ENCODE results near the gene NIPSNAP3A.
"Not testable (repeated sequence)": the region's sequence is repeated elsewhere in the genome, so short reads cannot be mapped to it uniquely, and the experiment has no call there.

Gene NIPSNAP3A

DNA sequence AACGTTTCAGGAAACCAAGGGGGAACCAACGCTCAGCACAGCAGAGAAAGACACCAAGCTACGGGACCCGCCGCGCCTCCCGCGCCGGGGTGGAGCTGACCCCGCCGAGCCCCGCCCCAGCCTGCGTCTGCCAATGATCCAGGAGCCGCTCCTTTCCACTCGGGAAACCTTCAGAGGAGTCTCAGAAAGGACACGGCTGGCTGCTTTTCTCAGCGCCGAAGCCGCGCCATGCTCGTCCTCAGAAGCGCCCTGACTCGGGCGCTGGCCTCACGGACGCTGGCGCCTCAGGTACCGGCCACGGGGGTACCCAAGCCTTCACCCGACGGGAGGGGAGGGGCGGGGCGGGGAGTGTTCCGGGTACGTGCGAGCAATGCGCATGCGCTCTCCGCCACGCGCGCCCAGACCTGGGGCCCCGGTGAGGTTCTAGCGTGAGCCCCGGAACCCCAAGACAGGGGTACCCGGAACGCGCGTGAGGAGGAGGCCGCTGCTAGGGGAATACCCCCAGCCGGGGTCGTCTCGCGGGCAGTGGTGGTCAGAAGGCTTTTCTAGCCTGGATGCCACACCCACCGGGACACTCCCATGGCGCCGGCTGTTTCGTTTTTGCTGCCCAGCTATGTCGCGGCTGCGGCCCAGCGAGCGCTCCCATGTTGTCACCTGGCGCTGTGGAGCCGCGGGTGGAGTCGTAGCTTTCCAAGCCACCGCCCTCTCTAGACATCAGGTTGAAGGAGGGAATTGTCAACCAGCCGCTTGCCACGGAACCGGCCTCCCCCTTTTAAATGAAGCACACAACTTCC lies at the start of gene NIPSNAP3A:
NIPSNAP3A (plus strand) TSS at position 119 of the 794 bp plus-strand sequence; CDS start at position 229, 110 bp downstream.
- peak; percentile 62 for DNase-seq

DNA sequence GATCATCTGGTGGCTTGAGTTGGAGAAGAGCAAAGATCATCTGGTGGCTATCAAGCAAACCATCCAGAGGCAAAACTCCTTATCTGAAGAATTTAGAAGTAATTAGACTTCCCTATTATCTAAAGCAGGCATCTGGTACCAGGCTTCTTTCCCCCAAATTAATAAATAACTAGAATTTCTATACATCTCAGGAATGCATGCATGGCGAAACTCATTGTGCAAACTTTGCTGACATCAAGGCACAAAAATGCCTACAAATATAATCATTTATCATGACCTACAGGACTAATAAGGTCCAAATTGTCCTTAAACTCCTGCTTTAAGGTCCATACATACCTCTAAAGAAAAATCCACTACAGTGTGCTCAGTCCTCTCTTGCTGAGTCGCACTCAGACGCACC lies 47.2 kb upstream of the NIPSNAP3A start:
- DNase-seq, result no peak

DNA sequence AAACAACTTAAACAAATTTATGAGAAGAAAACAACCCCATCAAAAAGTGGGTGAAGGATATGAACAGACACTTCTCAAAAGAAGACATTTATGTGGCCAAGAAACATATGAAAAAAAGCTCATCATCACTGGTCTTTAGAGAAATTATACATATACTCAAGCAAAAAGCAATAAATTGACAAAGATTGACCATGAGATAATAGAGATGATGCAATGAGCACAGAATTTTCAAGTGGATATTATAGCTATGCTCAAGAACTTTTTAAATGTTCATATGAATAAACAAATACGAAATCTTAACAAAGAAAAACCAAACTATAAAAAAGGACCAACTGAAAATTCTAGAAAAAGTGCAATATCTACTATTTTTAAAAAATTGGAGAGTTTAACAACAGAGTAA lies 38.7 kb upstream of the NIPSNAP3A start:
- not testable (repeated sequence) for DNase-seq

GRCh38 chr9:104711604-104712003 lies 35.9 kb upstream of the NIPSNAP3A start:
- no peak for DNase-seq

GRCh38 chr9:104725014-104725413 lies 22.5 kb upstream of the NIPSNAP3A start:
- no peak for DNase-seq

DNA sequence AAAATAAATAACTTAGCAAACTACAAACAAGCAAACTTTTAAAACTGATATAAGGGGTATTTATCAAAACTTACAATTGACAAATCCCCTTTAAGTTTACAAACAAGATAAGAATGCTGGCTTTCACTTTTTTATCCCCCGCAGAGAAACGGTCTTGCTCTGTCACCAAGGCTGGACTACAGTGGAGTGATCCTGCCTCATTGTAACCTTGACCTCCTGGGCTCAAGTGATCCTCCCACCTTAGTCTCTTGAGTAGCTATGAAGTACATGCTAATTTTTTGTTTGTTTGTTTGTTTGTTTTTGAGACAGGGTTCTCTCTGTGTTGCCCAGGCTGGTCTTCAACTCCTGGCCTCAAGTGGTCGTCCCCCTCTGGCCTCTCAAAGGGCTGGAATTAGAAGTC lies 9.0 kb upstream of the NIPSNAP3A start:
- no peak for DNase-seq

DNA sequence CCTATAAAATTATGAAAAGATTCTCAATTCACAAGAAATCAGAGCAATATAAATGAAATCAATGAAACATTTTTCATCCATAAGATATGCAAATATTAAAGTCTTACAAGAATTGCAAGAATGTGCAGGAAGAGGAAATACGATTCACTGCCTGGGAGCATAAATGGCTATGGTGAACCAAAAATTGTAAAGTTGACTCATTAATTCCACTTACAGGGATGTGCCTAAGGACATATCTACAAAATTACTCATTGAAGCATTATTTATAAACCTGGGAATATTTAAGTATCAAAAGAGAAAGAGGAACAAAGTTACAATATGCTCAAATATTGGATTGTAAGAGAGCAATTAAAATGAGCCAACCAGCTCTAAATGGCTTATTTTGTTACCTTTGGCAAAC lies 6.9 kb upstream of the NIPSNAP3A start:
- DNase-seq, result no peak

DNA sequence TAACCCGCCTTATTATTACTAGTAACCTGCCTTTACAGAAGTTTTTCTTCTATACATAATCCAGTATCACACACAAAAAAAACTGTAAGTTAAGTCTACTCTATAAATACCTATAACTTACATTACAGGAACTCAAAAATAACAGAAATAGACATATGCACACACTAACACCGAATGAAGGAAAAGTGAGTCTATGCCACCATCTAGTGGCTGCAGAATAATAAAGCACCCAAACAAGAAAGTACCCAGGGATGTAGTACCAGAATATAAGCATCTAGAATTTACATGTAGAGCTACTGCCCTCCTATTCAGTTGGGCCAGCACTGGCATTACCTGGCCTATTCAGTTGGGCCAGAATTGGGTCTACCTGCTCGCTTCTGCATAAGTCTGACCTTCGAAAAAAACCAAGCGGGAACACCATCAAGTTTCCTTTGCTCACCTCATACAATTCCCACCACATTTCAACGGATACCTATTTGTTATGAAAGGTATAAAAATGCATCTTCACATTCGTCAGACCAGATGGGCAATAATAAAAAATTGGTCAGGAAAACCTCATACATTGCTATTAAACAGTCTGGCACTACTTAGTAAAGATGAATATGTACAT lies 4.0 kb upstream of the NIPSNAP3A start:
- DNase-seq, result peak; percentile 23

DNA sequence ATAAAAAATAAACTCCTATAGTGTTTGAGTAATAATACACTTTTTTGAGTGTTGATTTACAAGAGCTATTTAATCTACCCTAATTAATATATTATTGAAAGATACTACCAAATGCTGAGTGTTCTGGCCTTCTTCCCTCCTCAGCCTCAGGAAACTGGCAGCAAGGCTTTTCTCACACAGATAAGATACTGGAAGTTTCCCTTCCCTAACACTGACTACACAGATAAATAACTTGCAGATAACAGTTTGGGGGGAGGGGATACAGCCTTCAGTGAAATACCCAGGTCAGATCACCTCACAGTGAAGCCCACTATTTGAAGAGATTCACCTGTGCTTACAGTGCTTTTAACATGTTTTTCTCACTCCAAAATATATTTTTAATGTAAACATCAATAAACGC lies 1.6 kb upstream of the NIPSNAP3A start:
- DNase-seq, result no peak

- DNase-seq, result no peak
Measured at GRCh38 chr9:104746285-104746684, 1.2 kb upstream of the NIPSNAP3A start.

GRCh38 chr9:104746798-104747197 lies 685 bp upstream of the NIPSNAP3A start:
- DNase-seq, result no peak

- no peak for DNase-seq
Measured at GRCh38 chr9:104747245-104747564, 278 bp upstream of the NIPSNAP3A start.

GRCh38 chr9:104748359-104749031 lies 1.0 kb downstream of the NIPSNAP3A start:
- no peak for DNase-seq

- no peak for DNase-seq
Measured at GRCh38 chr9:104750185-104750767, 2.8 kb downstream of the NIPSNAP3A start.

- no peak for DNase-seq
Measured at GRCh38 chr9:104758974-104759373, 11.5 kb downstream of the NIPSNAP3A start.

DNA sequence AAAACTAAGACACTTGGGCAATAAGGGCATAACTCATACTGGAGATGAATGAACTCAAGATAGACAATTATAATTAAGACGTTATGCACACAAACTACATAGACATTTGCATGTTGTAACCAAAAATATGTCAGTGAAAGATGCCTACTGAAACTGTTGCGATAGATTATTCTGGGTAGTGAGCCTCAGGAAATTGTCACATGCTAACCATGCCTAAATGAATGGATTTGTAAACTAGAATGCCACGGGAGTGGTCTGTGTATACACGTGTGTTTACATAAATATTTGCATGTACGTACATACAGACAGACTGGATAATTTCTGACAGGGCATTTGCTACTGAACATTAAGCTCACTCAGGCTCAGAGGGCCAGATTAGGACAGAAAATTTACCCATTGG lies 17.7 kb downstream of the NIPSNAP3A start:
- DNase-seq, result no peak

DNA sequence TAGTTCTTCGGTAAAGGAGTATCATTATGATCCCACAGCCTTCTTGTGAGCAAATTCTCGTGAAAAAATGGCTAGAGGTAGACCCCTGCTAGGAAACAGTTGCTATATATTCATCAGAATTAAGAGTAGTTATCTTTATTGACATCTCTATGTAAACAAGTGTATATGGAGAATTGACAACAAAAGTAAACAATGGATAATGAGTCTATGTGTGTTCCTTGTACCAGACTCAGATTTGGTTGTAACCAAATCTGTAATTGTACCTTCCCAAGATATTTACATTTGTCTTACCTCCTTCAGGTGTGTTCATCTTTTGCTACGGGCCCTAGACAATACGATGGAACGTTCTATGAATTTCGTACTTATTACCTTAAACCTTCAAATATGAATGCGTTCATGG lies 18.5 kb downstream of the NIPSNAP3A start:
- DNase-seq, result no peak

GRCh38 chr9:104767507-104767906 lies 20.0 kb downstream of the NIPSNAP3A start:
- DNase-seq, result no peak

DNA sequence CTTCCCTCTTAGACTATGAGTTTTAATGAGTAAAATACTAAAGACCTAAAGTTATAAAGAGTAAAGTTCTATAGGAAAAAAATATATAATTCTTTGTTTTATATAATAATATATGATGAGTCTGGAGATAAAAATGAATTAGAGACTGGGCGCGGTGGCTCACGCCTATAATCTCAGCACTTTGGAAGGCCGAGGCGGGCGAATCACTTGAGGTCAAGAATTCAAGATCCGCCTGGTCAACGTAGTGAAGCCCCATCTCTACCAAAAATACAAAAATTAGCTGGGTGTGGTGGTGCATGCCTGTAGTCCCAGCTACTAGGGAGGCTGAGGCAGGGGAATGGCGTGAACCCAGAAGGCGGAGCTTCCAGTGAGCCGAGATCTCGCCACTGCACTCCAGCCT lies 21.5 kb downstream of the NIPSNAP3A start:
- DNase-seq, result not testable (repeated sequence)

- no peak for DNase-seq
Measured at GRCh38 chr9:104769655-104770054, 22.2 kb downstream of the NIPSNAP3A start.

- no peak for DNase-seq
Measured at GRCh38 chr9:104772714-104773510, 25.4 kb downstream of the NIPSNAP3A start.

DNA sequence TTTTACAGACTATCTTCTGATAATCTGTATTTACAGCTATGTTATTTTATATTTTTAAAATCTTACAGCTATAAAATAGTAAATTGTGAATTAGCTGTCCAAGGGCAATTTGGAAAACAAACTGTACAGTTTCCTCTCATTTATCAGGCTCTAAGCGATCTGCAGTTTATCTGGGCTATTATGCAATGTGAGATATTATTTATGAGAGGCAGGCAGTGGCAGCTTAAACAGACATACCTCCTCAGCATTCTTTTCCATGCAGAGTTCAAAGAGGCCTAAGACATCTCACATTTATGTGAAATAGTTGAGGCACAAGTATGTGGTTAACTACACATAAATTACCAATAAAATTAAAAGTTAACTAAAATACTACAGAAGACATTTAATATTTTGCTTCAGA lies 26.6 kb downstream of the NIPSNAP3A start:
- no peak for DNase-seq
